Left ventricle myocardium inferior (tissue), 1 donor: Measurements from ENCODE around the gene ZNF385C. TPM values are rescaled to one million over a fixed set of nuclear protein-coding genes. Genes with fewer than 3 reads are reported as not detected.
A peak's percentile ranks its signal among the peaks of the same experiment; 100 is the strongest.

ENCODE experiments used
- DNase-seq: peaks from one replicate; pipeline ENCODE4 v3.0.0-alpha.2; 2020
- H3K27ac ChIP-seq: fragments of 200-600 bp; replicated peaks from 2 replicates; pipeline ENCODE4 v1.8.0; 2021
- H3K27me3 ChIP-seq: fragments of 200-600 bp; 2 replicates; pipeline ENCODE4 v1.8.0; 2021; ENCODE audit warnings: low read depth
- H3K36me3 ChIP-seq: fragments of 200-600 bp; 2 replicates; pipeline ENCODE4 v1.8.0; 2021
- H3K4me1 ChIP-seq: fragments of 200-600 bp; 2 replicates; pipeline ENCODE4 v1.8.0; 2021
- H3K4me3 ChIP-seq: fragments of 200-600 bp; 2 replicates; pipeline ENCODE4 v1.8.0; 2021; ENCODE audit warnings: mild to moderate bottlenecking, moderate library complexity
- H3K9me3 ChIP-seq: fragments of 200-600 bp; replicated peaks from 2 replicates; pipeline ENCODE4 v1.8.0; 2021
- intact Hi-C: fragments of 100-400 bp; cut with micrococcal nuclease; formaldehyde crosslinking; loops from one replicate; pipeline ENCODE4 v1.11.0; 2022
- total RNA-seq: library from RNA; stranded (reverse); fragmentation: NEBNext Ultra II Directional; extraction: Animal tissue kit (Norgen Biotek cat#: 25700); gene quantifications from one replicate; pipeline ENCODE4 v1.2.1, GENCODE V29; 2021
- TF ChIP-seq, protein P1 (sequence below): fragments of 200-600 bp; IDR thresholded peaks from 2 replicates; pipeline ENCODE4 v1.8.0; 2021; ENCODE audit warnings: antibody characterized with exemption, mild to moderate bottlenecking, borderline replicate concordance
- donor health status: DM: no; HTN: yes; CAD: no; lungs with severe emphysema.

ZNF385C gene
- total RNA-seq, 1 donor from 2014 or later: 0.49 TPM

DNA sequence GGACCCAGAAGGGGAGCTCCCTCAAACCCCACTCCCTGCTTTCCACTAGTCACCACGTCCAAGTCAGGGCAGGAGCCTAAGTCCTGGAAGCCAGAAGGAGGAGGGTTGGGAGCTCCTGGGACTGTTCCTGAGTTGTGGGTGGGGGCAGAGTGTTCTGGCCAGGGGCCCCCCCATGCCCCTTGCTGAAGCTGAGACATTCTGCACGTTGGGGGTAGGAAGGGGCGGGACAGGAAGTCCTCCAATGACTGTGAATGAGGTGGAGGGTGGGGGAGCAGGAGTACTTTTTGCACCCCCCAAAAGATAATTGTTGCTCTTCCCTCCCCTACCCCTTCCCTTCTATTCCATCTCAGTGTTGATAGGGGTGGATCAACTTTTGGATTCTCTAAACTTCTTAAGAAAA lies 26.5 kb downstream of the ZNF385C start:
- TF ChIP-seq, protein P1, sequence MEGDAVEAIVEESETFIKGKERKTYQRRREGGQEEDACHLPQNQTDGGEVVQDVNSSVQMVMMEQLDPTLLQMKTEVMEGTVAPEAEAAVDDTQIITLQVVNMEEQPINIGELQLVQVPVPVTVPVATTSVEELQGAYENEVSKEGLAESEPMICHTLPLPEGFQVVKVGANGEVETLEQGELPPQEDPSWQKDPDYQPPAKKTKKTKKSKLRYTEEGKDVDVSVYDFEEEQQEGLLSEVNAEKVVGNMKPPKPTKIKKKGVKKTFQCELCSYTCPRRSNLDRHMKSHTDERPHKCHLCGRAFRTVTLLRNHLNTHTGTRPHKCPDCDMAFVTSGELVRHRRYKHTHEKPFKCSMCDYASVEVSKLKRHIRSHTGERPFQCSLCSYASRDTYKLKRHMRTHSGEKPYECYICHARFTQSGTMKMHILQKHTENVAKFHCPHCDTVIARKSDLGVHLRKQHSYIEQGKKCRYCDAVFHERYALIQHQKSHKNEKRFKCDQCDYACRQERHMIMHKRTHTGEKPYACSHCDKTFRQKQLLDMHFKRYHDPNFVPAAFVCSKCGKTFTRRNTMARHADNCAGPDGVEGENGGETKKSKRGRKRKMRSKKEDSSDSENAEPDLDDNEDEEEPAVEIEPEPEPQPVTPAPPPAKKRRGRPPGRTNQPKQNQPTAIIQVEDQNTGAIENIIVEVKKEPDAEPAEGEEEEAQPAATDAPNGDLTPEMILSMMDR: no peak
- intact Hi-C loops: no loop called here
- Histone ChIP-seq H3K27me3 (peaks cover 70% of the 10 kb centered on the region), H3K4me1 (peaks cover 11% of the 10 kb centered on the region), H3K27ac (no peak overlapping the region), H3K36me3 (no peaks in the 10 kb centered on the region), H3K4me3 (peak overlapping the region; percentile 58), H3K9me3 (no peaks in the 10 kb centered on the region)
- DNase-seq: no peak

DNA sequence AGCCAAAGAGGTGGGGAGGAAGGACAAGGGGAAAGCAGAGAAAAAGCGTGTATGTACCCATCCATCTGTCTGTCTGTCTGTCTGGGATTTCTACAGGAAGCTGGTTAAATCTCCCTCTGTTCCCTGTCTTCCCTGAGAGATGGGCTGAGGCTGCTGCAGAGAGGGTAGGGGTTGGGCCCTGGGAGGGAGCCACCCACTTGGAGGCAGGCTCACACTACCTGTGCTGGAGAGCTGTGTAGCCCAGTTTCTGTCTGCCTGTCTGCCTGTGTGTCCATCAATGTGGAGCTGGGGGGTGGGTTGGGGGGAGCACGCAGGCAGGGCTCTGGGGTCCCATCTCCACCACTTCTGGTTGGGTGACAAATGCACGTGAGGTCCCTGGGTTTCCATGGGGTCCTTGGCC lies 29.3 kb downstream of the ZNF385C start:
- TF ChIP-seq, protein P1: no peak
- no peak overlapping the region for H3K27ac ChIP-seq
- H3K27me3 ChIP-seq: peaks cover 61% of the 10 kb centered on the region
- H3K4me3 ChIP-seq: no peak overlapping the region
- no peak for DNase-seq
- no peaks in the 10 kb centered on the region for H3K9me3 ChIP-seq
- intact Hi-C loops: no loop called here
- no peaks in the 10 kb centered on the region for H3K36me3 ChIP-seq
- H3K4me1 ChIP-seq: peaks cover 11% of the 10 kb centered on the region

DNA sequence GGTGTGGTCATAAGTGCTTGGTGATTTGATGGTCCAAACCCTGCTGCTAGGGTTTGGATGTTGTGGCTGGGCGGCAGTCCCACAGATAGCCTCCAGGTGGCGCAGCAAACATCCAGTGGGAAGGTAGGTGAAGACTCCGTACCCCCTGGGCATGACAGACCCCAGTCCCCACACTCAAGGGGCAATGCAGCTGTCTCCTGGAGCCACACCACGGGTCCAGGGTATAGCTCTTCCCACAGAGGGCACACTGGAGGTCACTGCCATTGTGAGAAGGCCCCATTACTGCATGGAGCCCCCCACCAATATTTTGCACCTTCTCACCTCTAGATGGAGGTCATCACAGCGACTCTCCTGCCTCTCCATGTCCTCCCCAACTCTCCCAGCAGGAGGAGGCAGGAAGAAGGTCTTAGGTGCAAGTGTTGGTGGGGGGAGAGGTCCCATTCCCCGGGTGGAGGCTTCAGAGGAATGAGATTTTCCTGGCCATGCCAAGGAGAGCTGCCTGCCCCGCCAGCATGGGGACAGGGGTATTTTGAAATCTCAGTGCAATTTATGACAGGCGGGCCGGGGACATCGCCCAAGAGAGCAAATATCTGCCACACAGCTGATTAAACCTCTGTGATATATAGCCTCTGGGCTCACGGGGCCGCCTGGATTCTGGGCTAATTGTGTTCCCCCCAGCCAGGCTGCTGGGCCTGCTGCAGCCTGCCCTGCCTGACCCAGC lies 30.7 kb downstream of the ZNF385C start:
- Histone ChIP-seq H3K9me3 (no peaks in the 10 kb centered on the region), H3K36me3 (no peaks in the 10 kb centered on the region), H3K4me1 (peaks cover 16% of the 10 kb centered on the region), H3K4me3 (no peak overlapping the region), H3K27me3 (peaks cover 50% of the 10 kb centered on the region), H3K27ac (no peak overlapping the region)
- intact Hi-C loops: no loop called here
- TF ChIP-seq, protein P1: peak; percentile 90
- peak; percentile 50 for DNase-seq

DNA sequence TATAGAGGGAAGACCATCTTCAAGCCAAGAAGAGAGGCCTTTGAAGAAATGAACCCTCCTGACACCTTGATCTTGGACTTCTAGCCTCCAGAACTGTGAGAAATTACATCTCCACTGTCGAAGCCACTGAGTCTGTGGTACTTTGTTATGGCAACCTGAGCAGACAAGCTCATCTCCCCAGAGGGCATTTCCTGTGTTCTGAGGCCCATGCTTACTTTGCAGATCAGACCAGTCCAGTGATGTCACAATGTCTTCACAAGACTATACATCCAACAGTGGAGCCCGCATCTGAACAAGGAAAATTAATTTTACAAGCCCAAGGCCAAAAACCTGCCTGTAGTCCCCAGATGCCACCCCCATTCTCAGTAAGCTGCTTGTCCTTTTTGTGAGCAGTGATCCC lies 33.1 kb downstream of the ZNF385C start:
- no peak for DNase-seq
- no peaks in the 10 kb centered on the region for H3K9me3 ChIP-seq
- peaks cover 6% of the 10 kb centered on the region for H3K4me1 ChIP-seq
- H3K27me3 ChIP-seq: peaks cover 27% of the 10 kb centered on the region
- H3K27ac ChIP-seq: no peak overlapping the region
- TF ChIP-seq, protein P1: no peak
- intact Hi-C loops: no loop called here
- H3K36me3 ChIP-seq: no peaks in the 10 kb centered on the region
- H3K4me3 ChIP-seq: no peak overlapping the region

DNA sequence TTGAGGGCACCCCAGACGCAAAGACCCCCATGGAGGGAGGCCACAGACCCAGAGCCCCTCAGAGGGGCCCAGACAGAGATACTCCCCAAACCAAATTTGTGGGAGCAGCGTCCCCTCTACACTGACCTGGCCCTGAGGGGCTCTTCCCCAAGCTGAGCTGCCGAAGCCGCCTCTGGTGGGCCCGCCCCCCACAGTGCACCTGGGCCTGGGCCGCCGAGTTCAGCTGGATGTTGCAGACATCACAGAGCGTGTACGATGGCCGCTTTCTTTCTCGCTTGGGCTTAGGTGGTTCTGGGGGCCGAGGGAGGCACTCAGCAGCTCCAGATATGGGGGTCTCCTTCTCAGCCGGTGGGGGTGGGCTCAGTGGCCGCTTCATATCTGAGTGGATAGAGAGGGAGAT lies 35.6 kb downstream of the ZNF385C start:
- Histone ChIP-seq H3K27me3 (peaks cover 23% of the 10 kb centered on the region), H3K9me3 (no peaks in the 10 kb centered on the region), H3K4me3 (no peak overlapping the region), H3K36me3 (no peaks in the 10 kb centered on the region), H3K4me1 (peaks cover 6% of the 10 kb centered on the region), H3K27ac (no peak overlapping the region)
- intact Hi-C loops: no loop called here
- TF ChIP-seq, protein P1: no peak
- DNase-seq: no peak
